ENCODE results near the gene ARHGEF40. TPM values are rescaled to one million over a fixed set of nuclear protein-coding genes. Genes with fewer than 3 reads are reported as not detected.

ARHGEF40 gene
- total RNA-seq, 1 experiment from 2014 or later = 24.8 TPM

GRCh38 chr14:21059842-21060613, 10.1 kb upstream of the ARHGEF40 start:
- DNase-seq (ENCODE audit: low read depth) = no peak

- no peak for DNase-seq (ENCODE audit: low read depth)
Measured at GRCh38 chr14:21060614-21061346, 9.3 kb upstream of the ARHGEF40 start.

GRCh38 chr14:21061347-21061668, 8.8 kb upstream of the ARHGEF40 start:
- no peak for DNase-seq (ENCODE audit: low read depth)

- DNase-seq (ENCODE audit: low read depth) = peak; percentile 84
Measured at GRCh38 chr14:21063479-21063878, 6.6 kb upstream of the ARHGEF40 start.

GRCh38 chr14:21066882-21067502, 3.1 kb upstream of the ARHGEF40 start:
- peak; percentile 20 for DNase-seq (ENCODE audit: low read depth)

GRCh38 chr14:21068521-21069387, 1.4 kb upstream of the ARHGEF40 start:
- peak; percentile 63 for DNase-seq (ENCODE audit: low read depth)

GRCh38 chr14:21069388-21070082, 569 bp upstream of the ARHGEF40 start:
- peak; percentile 34 for DNase-seq (ENCODE audit: low read depth)

- peak; percentile 64 for DNase-seq (ENCODE audit: low read depth)
Measured at GRCh38 chr14:21070610-21071224, 613 bp downstream of the ARHGEF40 start.

GRCh38 chr14:21071225-21072030, 1.3 kb downstream of the ARHGEF40 start:
- peak; percentile 90 for DNase-seq (ENCODE audit: low read depth)

- peak; percentile 56 for DNase-seq (ENCODE audit: low read depth)
Measured at GRCh38 chr14:21072031-21072473, 1.9 kb downstream of the ARHGEF40 start.

- DNase-seq (ENCODE audit: low read depth) = no peak
Measured at GRCh38 chr14:21072781-21073339, 2.8 kb downstream of the ARHGEF40 start.

DNA sequence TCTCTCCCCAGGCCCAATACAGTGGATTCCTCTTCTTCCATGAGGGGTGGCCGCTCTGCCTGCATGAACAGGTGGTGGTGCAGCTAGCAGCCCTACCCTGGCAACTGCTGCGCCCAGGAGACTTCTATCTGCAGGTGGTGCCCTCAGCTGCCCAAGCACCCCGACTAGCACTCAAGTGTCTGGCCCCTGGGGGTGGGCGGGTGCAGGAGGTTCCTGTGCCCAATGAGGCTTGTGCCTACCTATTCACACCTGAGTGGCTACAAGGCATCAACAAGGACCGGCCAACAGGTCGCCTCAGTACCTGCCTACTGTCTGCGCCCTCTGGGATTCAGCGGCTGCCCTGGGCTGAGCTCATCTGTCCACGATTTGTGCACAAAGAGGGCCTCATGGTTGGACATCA, 3.8 kb downstream of the ARHGEF40 start:
- DNase-seq (ENCODE audit: low read depth) = no peak

DNA sequence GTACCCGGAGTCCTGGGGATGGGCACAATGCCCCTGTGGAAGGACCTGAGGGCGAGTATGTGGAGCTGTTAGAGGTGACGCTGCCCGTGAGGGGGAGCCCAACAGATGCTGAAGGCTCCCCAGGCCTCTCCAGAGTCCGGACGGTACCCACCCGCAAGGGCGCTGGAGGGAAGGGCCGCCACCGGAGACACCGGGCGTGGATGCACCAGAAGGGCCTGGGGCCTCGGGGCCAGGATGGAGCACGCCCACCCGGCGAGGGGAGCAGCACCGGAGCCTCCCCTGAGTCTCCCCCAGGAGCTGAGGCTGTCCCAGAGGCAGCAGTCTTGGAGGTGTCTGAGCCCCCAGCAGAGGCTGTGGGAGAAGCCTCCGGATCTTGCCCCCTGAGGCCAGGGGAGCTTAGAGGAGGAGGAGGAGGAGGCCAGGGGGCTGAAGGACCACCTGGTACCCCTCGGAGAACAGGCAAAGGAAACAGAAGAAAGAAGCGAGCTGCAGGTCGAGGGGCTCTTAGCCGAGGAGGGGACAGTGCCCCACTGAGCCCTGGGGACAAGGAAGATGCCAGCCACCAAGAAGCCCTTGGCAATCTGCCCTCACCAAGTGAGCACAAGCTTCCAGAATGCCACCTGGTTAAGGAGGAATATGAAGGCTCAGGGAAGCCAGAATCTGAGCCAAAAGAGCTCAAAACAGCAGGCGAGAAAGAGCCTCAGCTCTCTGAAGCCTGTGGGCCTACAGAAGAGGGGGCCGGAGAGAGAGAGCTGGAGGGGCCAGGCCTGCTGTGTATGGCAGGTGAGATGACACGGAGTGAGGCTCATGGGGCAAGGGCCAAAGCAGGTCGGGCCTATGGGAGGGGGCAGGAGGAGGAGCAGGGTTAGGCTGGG, 4.5 kb downstream of the ARHGEF40 start:
- no peak for DNase-seq (ENCODE audit: low read depth)

- no peak for DNase-seq (ENCODE audit: low read depth)
Measured at GRCh38 chr14:21075719-21076437, 5.8 kb downstream of the ARHGEF40 start.

GRCh38 chr14:21077672-21078071, 7.6 kb downstream of the ARHGEF40 start:
- DNase-seq (ENCODE audit: low read depth) = no peak

- DNase-seq (ENCODE audit: low read depth) = no peak
Measured at GRCh38 chr14:21078287-21078686, 8.2 kb downstream of the ARHGEF40 start.

- DNase-seq (ENCODE audit: low read depth) = no peak
Measured at GRCh38 chr14:21078726-21079125, 8.6 kb downstream of the ARHGEF40 start.

Data from M059J (cell line).